SK-N-MC (cell line): Measurements from ENCODE around the gene GNB4.
A peak's percentile ranks its signal among the peaks of the same experiment; 100 is the strongest.

Source experiments
- DNase-seq: peaks from one replicate; pipeline ENCODE4 v3.0.0-alpha.2; 2011; ENCODE audit warnings: low read depth, low spot score
- H3K27ac ChIP-seq: fragments of 200-600 bp; sonication (generic); 2 replicates; pipeline ENCODE4 v1.5.1; 2016; ENCODE audit warnings: mixed run types
- H3K36me3 ChIP-seq: fragments of 200-600 bp; sonication (generic); 2 replicates; pipeline ENCODE4 v1.6.1; 2017; ENCODE audit warnings: antibody characterized with exemption, low read length, mixed read lengths; ENCODE audit not compliant: insufficient read depth
- H3K4me3 ChIP-seq: fragments of 200-600 bp; sonication (generic); 2 replicates; pipeline ENCODE4 v1.5.1; 2016
- H3K9ac ChIP-seq: fragments of 200-600 bp; sonication (generic); 2 replicates; pipeline ENCODE4 v1.8.0; 2017; ENCODE audit warnings: mixed run types, mixed read lengths; ENCODE audit not compliant: insufficient read length
- H3K9me3 ChIP-seq: fragments of 200-600 bp; sonication (generic); 2 replicates; pipeline ENCODE4 v1.6.1; 2017; ENCODE audit warnings: low read depth, mild to moderate bottlenecking, antibody characterized with exemption, low read length, moderate library complexity, mixed read lengths
- EZH2 ChIP-seq: fragments of 200-600 bp; sonication (generic); IDR thresholded peaks from one replicate; pipeline ENCODE4 v1.6.1; 2017; ENCODE audit warnings: antibody characterized with exemption
- FOXP2 ChIP-seq: optimal IDR thresholded peaks from 2 replicates; pipeline ENCODE3; 2011; ENCODE audit warnings: mild to moderate bottlenecking, moderate library complexity; ENCODE audit not compliant: insufficient read depth; ENCODE audit errors: extremely low read length, control extremely low read depth
- POLR2AphosphoS5 ChIP-seq: IDR thresholded peaks from 2 replicates; pipeline ENCODE4 v1.6.1; 2012; ENCODE audit warnings: mild to moderate bottlenecking, low read depth, low read length, borderline replicate concordance

Gene GNB4

GRCh38 chr3:179451265-179452175 lies at the start of gene GNB4:
TSS of gene GNB4 (minus strand) at chr3:179451470. CDS start at chr3:179426200, 25,270 bp downstream.
- Histone ChIP-seq H3K36me3 (peaks cover 9% of the 10 kb centered on the region; the same call in 1 of the 2 replicates), H3K27ac (peak within 1 kb of the TSS; percentile 97), H3K4me3 (peak within 1 kb of the TSS; percentile 89), H3K9me3 (no peaks in the 10 kb centered on the region), H3K9ac (peak within 1 kb of the TSS; percentile 90)
- TF ChIP-seq EZH2 (no peak), FOXP2 (no peak), POLR2AphosphoS5 (peak; percentile 84)
- peak; percentile 81 for DNase-seq

- TF ChIP-seq FOXP2 (no peak), EZH2 (no peak), POLR2AphosphoS5 (no peak)
These were observed 44.2 kb upstream of the GNB4 start for GRCh38 chr3:179495483-179495882.

GRCh38 chr3:179493260-179493659 lies 42.0 kb upstream of the GNB4 start:
- H3K36me3 ChIP-seq = no peaks in the 10 kb centered on the region
- TF ChIP-seq EZH2 (no peak), POLR2AphosphoS5 (no peak), FOXP2 (no peak)
- no peak overlapping the region for H3K4me3 ChIP-seq
- no peak overlapping the region for H3K27ac ChIP-seq
- H3K9me3 ChIP-seq = peaks cover 20% of the 10 kb centered on the region; the same call in 1 of the 2 replicates
- H3K9ac ChIP-seq = no peak overlapping the region
- no peak for DNase-seq

More at GRCh38 chr3:179495483-179495882, 44.2 kb upstream of the GNB4 start:
- no peak for DNase-seq
- H3K9me3 ChIP-seq = peaks cover 20% of the 10 kb centered on the region; the same call in 1 of the 2 replicates
- no peaks in the 10 kb centered on the region for H3K36me3 ChIP-seq
- no peak overlapping the region for H3K9ac ChIP-seq
- no peak overlapping the region for H3K4me3 ChIP-seq
- H3K27ac ChIP-seq = no peak overlapping the region

- TF ChIP-seq POLR2AphosphoS5 = no peak
- no peak for TF ChIP-seq FOXP2
- no peak for TF ChIP-seq EZH2
- peaks cover 6% of the 10 kb centered on the region; the same call in 1 of the 2 replicates for H3K9me3 ChIP-seq
- no peak overlapping the region for H3K27ac ChIP-seq
- no peak overlapping the region for H3K9ac ChIP-seq
- DNase-seq = no peak
- H3K4me3 ChIP-seq = no peak overlapping the region
- H3K36me3 ChIP-seq = no peaks in the 10 kb centered on the region
These were observed 36.9 kb upstream of the GNB4 start for GRCh38 chr3:179488213-179488612.

- H3K4me3 ChIP-seq = peak overlapping the region; percentile 31
- H3K27ac ChIP-seq = peak overlapping the region; percentile 82
- no peak for DNase-seq
- no peak for TF ChIP-seq EZH2
- peak overlapping the region; percentile 49 for H3K9ac ChIP-seq
- H3K9me3 ChIP-seq = no peaks in the 10 kb centered on the region; the same call in 1 of the 2 replicates
- H3K36me3 ChIP-seq = no peaks in the 10 kb centered on the region
These were observed 35.5 kb upstream of the GNB4 start for GRCh38 chr3:179486806-179487205.

GRCh38 chr3:179482857-179483256 lies 31.6 kb upstream of the GNB4 start:
- TF ChIP-seq EZH2 (no peak), FOXP2 (no peak), POLR2AphosphoS5 (no peak)
- Histone ChIP-seq H3K27ac (peak overlapping the region; percentile 63; the same call in 1 of the 2 replicates), H3K4me3 (peak overlapping the region; percentile 23; the same call in 1 of the 2 replicates), H3K9me3 (no peaks in the 10 kb centered on the region), H3K9ac (no peak overlapping the region), H3K36me3 (no peaks in the 10 kb centered on the region)
- DNase-seq = no peak

GRCh38 chr3:179476215-179476614 lies 24.9 kb upstream of the GNB4 start:
- TF ChIP-seq EZH2 = no peak
- TF ChIP-seq FOXP2 = no peak
- TF ChIP-seq POLR2AphosphoS5 = no peak
- Histone ChIP-seq H3K9me3 (no peaks in the 10 kb centered on the region), H3K36me3 (no peaks in the 10 kb centered on the region), H3K4me3 (no peak overlapping the region), H3K9ac (no peak overlapping the region), H3K27ac (no peak overlapping the region)
- no peak for DNase-seq

GRCh38 chr3:179474480-179474879 lies 23.2 kb upstream of the GNB4 start:
- Histone ChIP-seq H3K27ac (no peak overlapping the region), H3K9ac (no peak overlapping the region), H3K36me3 (no peaks in the 10 kb centered on the region), H3K4me3 (no peak overlapping the region), H3K9me3 (no peaks in the 10 kb centered on the region)
- TF ChIP-seq EZH2 (no peak), POLR2AphosphoS5 (no peak), FOXP2 (no peak)
- DNase-seq = no peak
